ENCODE data around the gene ELOVL7. TPM values are rescaled to one million over a fixed set of nuclear protein-coding genes. Genes with fewer than 3 reads are reported as not detected.

The ELOVL7 gene
- polyA plus RNA-seq, 1 of the 3 experiments (the other 2 are of a cell fraction): 0.07 TPM

DNA sequence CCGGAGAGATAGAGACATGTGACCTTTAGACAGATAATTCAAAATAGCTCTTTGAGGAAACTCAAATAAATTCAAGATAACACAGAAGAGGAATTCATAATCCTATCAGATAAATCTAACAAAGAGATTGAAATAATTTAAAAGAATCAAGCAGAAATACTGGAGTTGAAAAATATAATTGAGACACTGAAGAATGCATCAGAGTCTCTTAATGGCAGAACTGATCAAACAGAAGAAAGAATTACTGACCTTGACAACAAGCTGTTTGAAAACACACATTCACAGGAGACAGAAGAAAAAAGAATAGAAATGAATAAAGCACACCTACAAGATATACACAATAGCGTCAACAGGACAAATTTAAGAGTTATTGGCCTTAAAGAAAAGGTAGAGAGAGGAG, 103.7 kb downstream of the ELOVL7 start (continued):
- TF ChIP-seq, protein P1, sequence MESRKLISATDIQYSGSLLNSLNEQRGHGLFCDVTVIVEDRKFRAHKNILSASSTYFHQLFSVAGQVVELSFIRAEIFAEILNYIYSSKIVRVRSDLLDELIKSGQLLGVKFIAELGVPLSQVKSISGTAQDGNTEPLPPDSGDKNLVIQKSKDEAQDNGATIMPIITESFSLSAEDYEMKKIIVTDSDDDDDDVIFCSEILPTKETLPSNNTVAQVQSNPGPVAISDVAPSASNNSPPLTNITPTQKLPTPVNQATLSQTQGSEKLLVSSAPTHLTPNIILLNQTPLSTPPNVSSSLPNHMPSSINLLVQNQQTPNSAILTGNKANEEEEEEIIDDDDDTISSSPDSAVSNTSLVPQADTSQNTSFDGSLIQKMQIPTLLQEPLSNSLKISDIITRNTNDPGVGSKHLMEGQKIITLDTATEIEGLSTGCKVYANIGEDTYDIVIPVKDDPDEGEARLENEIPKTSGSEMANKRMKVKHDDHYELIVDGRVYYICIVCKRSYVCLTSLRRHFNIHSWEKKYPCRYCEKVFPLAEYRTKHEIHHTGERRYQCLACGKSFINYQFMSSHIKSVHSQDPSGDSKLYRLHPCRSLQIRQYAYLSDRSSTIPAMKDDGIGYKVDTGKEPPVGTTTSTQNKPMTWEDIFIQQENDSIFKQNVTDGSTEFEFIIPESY (IDR thresholded peaks at IDR 0.05; ENCODE audit: borderline replicate concordance, low read depth): no peak

DNA sequence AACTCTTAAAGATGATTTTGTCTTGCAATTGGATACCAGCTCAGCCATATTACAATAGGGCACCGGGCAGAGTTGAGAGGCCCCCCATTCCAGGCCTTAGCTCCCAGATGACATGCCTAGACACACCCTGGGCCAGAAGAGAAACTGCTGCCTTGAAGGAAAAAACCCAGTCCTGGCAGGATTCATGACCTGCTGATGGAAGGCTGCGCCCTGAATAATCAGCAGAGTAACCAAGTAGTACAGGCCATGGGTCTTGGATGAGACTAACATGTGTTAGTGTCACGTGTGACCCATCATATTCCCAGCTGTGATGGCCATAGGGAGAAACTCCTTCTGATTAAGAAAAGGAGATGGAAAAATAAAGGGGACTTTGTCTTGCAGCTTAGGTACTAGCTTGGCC, 105.1 kb downstream of the ELOVL7 start:
- Histone ChIP-seq H3K9me2 (no peaks in the 10 kb centered on the region), H3K79me2 (ENCODE audit: insufficient read depth) (no peaks in the 10 kb centered on the region), H3K27ac (ENCODE audit: low read depth in 2 of 2, low read length in 1 of 2) (no peak overlapping the region), H2AFZ (ENCODE audit: low read depth) (no peak overlapping the region), H3F3A (replicated peaks; ENCODE audit: insufficient read depth) (no peaks in the 10 kb centered on the region), H3K4me2 (no peak overlapping the region), H4K20me1 (ENCODE audit: insufficient read depth) (no peaks in the 10 kb centered on the region), H3K9ac (no peak overlapping the region), H3K4me1 (ENCODE audit: control insufficient read depth in 1 of 2, insufficient read depth in 2 of 2, low read depth in 1 of 2, low read length in 1 of 2) (no peaks in the 10 kb centered on the region), H3K4me3 (ENCODE audit: low read depth in 2 of 2, low read length in 1 of 2) (no peak overlapping the region), H3K36me3 (replicated peaks in 1 of 2; ENCODE audit: control insufficient read depth in 1 of 2, insufficient read depth in 2 of 2, low read length in 1 of 2) (no peaks in the 10 kb centered on the region), H3K27me3 (ENCODE audit: insufficient read depth) (no peaks in the 10 kb centered on the region), H3K9me3 (no peaks in the 10 kb centered on the region)
- ChIA-PET POLR2A (no interaction called here), CTCF (no interaction called here)
- DNase-seq: no peak
- WGBS (ENCODE audit: low lambda C conversion rate): 26% methylated on average over 3 of the region's 3 CpGs
- TF ChIP-seq MXI1 (IDR thresholded peaks at IDR 0.05; ENCODE audit: low read depth, low read length) (no peak), YY1 (IDR thresholded peaks at IDR 0.05; ENCODE audit: low read depth) (no peak), POLR2AphosphoS5 (IDR thresholded peaks at IDR 0.05; ENCODE audit: low read depth, low read length) (no peak), RXRA (IDR thresholded peaks at IDR 0.05; ENCODE audit: borderline replicate concordance, low read depth) (no peak), SMC3 (IDR thresholded peaks at IDR 0.05; ENCODE audit: low read depth, low read length) (no peak), RFX5 (IDR thresholded peaks at IDR 0.05; ENCODE audit: low read length) (no peak), GATA2 (CRISPR knock-in tag; IDR thresholded peaks at IDR 0.05) (no peak), EZH2phosphoT487 (IDR thresholded peaks at IDR 0.05; ENCODE audit: borderline replicate concordance, low read depth) (no peak), ELF1 (IDR thresholded peaks at IDR 0.05) (no peak), FOSL2 (IDR thresholded peaks at IDR 0.05; ENCODE audit: borderline replicate concordance, low read depth) (no peak), GABPA (IDR thresholded peaks at IDR 0.05; ENCODE audit: low read depth) (no peak)
- TF ChIP-seq, protein P2, sequence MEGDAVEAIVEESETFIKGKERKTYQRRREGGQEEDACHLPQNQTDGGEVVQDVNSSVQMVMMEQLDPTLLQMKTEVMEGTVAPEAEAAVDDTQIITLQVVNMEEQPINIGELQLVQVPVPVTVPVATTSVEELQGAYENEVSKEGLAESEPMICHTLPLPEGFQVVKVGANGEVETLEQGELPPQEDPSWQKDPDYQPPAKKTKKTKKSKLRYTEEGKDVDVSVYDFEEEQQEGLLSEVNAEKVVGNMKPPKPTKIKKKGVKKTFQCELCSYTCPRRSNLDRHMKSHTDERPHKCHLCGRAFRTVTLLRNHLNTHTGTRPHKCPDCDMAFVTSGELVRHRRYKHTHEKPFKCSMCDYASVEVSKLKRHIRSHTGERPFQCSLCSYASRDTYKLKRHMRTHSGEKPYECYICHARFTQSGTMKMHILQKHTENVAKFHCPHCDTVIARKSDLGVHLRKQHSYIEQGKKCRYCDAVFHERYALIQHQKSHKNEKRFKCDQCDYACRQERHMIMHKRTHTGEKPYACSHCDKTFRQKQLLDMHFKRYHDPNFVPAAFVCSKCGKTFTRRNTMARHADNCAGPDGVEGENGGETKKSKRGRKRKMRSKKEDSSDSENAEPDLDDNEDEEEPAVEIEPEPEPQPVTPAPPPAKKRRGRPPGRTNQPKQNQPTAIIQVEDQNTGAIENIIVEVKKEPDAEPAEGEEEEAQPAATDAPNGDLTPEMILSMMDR (IDR thresholded peaks at IDR 0.05): no peak
- TF ChIP-seq, protein P3, sequence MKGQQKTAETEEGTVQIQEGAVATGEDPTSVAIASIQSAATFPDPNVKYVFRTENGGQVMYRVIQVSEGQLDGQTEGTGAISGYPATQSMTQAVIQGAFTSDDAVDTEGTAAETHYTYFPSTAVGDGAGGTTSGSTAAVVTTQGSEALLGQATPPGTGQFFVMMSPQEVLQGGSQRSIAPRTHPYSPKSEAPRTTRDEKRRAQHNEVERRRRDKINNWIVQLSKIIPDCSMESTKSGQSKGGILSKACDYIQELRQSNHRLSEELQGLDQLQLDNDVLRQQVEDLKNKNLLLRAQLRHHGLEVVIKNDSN (IDR thresholded peaks at IDR 0.05; ENCODE audit: borderline replicate concordance, low read depth): no peak
- TF ChIP-seq, protein P4, sequence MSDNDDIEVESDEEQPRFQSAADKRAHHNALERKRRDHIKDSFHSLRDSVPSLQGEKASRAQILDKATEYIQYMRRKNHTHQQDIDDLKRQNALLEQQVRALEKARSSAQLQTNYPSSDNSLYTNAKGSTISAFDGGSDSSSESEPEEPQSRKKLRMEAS (IDR thresholded peaks at IDR 0.05; ENCODE audit: low read depth): no peak
- TF ChIP-seq, protein P1 (IDR thresholded peaks at IDR 0.05; ENCODE audit: borderline replicate concordance, low read depth): no peak
- TF ChIP-seq, protein P5, sequence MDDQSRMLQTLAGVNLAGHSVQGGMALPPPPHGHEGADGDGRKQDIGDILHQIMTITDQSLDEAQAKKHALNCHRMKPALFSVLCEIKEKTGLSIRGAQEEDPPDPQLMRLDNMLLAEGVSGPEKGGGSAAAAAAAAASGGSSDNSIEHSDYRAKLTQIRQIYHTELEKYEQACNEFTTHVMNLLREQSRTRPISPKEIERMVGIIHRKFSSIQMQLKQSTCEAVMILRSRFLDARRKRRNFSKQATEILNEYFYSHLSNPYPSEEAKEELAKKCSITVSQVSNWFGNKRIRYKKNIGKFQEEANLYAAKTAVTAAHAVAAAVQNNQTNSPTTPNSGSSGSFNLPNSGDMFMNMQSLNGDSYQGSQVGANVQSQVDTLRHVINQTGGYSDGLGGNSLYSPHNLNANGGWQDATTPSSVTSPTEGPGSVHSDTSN (IDR thresholded peaks at IDR 0.05): no peak
